A673 (cell line): ENCODE data around the gene GCSH.

Source experiments
- EZH2 ChIP-seq: fragments of 200-600 bp; sonication (generic); IDR thresholded peaks from 2 replicates; pipeline ENCODE4 v1.6.1; 2017; ENCODE audit warnings: borderline replicate concordance, low read depth, mild to moderate bottlenecking, mixed read lengths, antibody characterized with exemption, low read length; ENCODE audit not compliant: poor library complexity, severe bottlenecking
- TF ChIP-seq, protein P1 (sequence below): fragments of 300-800, 200-600 bp; sonication (generic); conservative IDR thresholded peaks from 2 replicates; pipeline ENCODE4 v1.5.1; 2017; ENCODE audit warnings: low read depth, mild to moderate bottlenecking, antibody characterized with exemption, low read length, moderate library complexity, mixed read lengths

DNA sequence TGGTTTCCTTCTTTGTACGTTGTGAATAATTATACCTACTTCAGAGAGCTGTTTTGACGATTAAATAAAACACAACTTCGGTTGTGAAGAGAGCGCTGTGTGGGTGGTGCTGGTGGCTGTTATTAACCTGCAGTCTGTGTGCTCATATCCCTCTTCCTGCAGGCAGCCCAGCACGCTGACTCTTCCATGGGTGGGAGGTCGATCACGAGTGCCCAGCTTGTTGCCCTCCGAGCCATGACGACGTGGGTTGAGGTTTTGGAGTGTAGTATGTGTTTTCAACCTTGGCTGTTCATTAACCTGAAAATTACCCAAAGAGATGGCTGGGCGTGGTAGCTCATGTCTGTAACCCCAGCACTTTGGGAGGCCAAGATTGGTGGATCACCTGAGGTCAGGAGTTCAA, 11.3 kb upstream of the GCSH start:
- TF ChIP-seq, protein P1, sequence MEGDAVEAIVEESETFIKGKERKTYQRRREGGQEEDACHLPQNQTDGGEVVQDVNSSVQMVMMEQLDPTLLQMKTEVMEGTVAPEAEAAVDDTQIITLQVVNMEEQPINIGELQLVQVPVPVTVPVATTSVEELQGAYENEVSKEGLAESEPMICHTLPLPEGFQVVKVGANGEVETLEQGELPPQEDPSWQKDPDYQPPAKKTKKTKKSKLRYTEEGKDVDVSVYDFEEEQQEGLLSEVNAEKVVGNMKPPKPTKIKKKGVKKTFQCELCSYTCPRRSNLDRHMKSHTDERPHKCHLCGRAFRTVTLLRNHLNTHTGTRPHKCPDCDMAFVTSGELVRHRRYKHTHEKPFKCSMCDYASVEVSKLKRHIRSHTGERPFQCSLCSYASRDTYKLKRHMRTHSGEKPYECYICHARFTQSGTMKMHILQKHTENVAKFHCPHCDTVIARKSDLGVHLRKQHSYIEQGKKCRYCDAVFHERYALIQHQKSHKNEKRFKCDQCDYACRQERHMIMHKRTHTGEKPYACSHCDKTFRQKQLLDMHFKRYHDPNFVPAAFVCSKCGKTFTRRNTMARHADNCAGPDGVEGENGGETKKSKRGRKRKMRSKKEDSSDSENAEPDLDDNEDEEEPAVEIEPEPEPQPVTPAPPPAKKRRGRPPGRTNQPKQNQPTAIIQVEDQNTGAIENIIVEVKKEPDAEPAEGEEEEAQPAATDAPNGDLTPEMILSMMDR = no peak
- no peak for TF ChIP-seq EZH2
